HepG2 (cell line): ENCODE measurements around the gene SLC35F3.

Experiments used
- ATF3 ChIP-seq: sonication (generic); formaldehyde crosslinking; IDR thresholded peaks from 2 replicates; pipeline ENCODE4 v1.4.0; 2020; ENCODE audit warnings: missing genetic modification reagents
- CREB3 ChIP-seq: sonication (generic); formaldehyde crosslinking; IDR thresholded peaks from 2 replicates; pipeline ENCODE4 v1.5.0; 2020; ENCODE audit warnings: missing genetic modification reagents
- CTCF ChIP-seq: sonication (generic); formaldehyde crosslinking; IDR thresholded peaks from 2 replicates; pipeline ENCODE4 v1.5.0; 2020; ENCODE audit warnings: mild to moderate bottlenecking, missing genetic modification reagents, moderate library complexity
- EZH2 ChIP-seq: conservative IDR thresholded peaks from 2 replicates; pipeline ENCODE4 v1.6.1; 2012; ENCODE audit warnings: mild to moderate bottlenecking, low read depth, low read length, moderate library complexity
- GABPA ChIP-seq, 2 experiments: IDR thresholded peaks; 2 replicates each; pipeline ENCODE4 v1.6.1; 2011 to 2016; ENCODE audit warnings: low read depth in 2 of 2, low read length in 1 of 2, missing biosample characterization in 1 of 2, missing genetic modification characterization in 1 of 2
- PCBP1 ChIP-seq: fragments of 200-400 bp; formaldehyde crosslinking; IDR thresholded peaks from 2 replicates; pipeline ENCODE4 v1.6.1; 2017; ENCODE audit warnings: mild to moderate bottlenecking, low read depth, low read length, borderline replicate concordance
- POLR2A ChIP-seq, 2 experiments: IDR thresholded peaks; 2 replicates each; pipeline ENCODE4 v1.6.1; 2011; ENCODE audit warnings: low read depth in 2 of 2, low read length in 2 of 2, mild to moderate bottlenecking in 1 of 2, moderate library complexity in 1 of 2; ENCODE audit not compliant: insufficient read depth in 1 of 2
- ZNF678 ChIP-seq: sonication (generic); formaldehyde crosslinking; IDR thresholded peaks from 2 replicates; pipeline ENCODE4 v1.4.0; 2020; ENCODE audit warnings: mild to moderate bottlenecking, missing genetic modification reagents
- ZZZ3 ChIP-seq: sonication (generic); formaldehyde crosslinking; IDR thresholded peaks from 2 replicates; pipeline ENCODE4 v1.4.0; 2020; ENCODE audit warnings: missing genetic modification reagents, mild to moderate bottlenecking, borderline replicate concordance

GRCh38 chr1:233897325-233898162 lies 6.9 kb upstream of the SLC35F3 start:
- TF ChIP-seq CREB3 = no peak
- no peak for TF ChIP-seq CTCF
- no peak for TF ChIP-seq POLR2A (IDR thresholded peaks at IDR 0.05; ENCODE audit: insufficient read depth in 1 of 2, low read depth in 2 of 2, low read length in 2 of 2)
- no peak for TF ChIP-seq GABPA (IDR thresholded peaks at IDR 0.05; ENCODE audit: low read depth, low read length)
- TF ChIP-seq GABPA (CRISPR knock-in tag; IDR thresholded peaks at IDR 0.05; ENCODE audit: low read depth) = no peak
- no peak for TF ChIP-seq PCBP1
- no peak for TF ChIP-seq ZZZ3 (CRISPR knock-in tag)
- no peak for TF ChIP-seq ZNF678 (CRISPR knock-in tag)
- no peak for TF ChIP-seq ATF3
- no peak for TF ChIP-seq EZH2
